Right cardiac atrium (tissue), 5 donors: ENCODE data around the gene GLB1L. TPM values are rescaled to one million over a fixed set of nuclear protein-coding genes. Genes with fewer than 3 reads are reported as not detected.

Source experiments
- ATAC-seq, 2 donors: fragments of 200-7000 bp; cut with Tn5 transposase; one replicate each; pipeline versions ENCODE4 v1.8.0 to v1.9.1; 2020; ENCODE audit warnings: moderate library complexity in 2 of 2, mild to moderate bottlenecking in 1 of 2
- DNase-seq, 3 donors: peaks; one replicate each; pipeline ENCODE4 v3.0.0-alpha.2; 2020
- H3K27ac ChIP-seq: one replicate; pipeline ENCODE4 v1.5.1; 2013; ENCODE audit warnings: mild to moderate bottlenecking, low read length, control low read depth, moderate library complexity
- H3K27me3 ChIP-seq: one replicate; pipeline ENCODE4 v1.6.1; 2013; ENCODE audit not compliant: control insufficient read depth, insufficient read depth
- H3K4me1 ChIP-seq: one replicate; pipeline ENCODE4 v1.6.1; 2013; ENCODE audit warnings: low read length; ENCODE audit not compliant: control insufficient read depth, insufficient read depth
- H3K4me3 ChIP-seq: one replicate; pipeline ENCODE4 v1.5.1; 2013; ENCODE audit warnings: low read length, control low read depth
- H3K9me3 ChIP-seq: one replicate; pipeline ENCODE4 v1.6.1; 2013; ENCODE audit warnings: low read length; ENCODE audit not compliant: control insufficient read depth
- WGBS: extraction: QIAGEN DNeasy Blood & Tissue Kit; methylation state at CpG from one replicate; pipeline ENCODE4 v1.1.7; 2013; 5-methylcytosine and 5-hydroxymethylcytosine counted together
- intact Hi-C, 4 donors: fragments of 100-400 bp; cut with DNase I; formaldehyde crosslinking; loops; one replicate each; pipeline versions ENCODE4 v1.11.0 to v1.14.0; 2022 to 2023
- polyA plus RNA-seq: library from polyadenylated mRNA; stranded (reverse); fragments of 200-250 nt; gene quantifications from one replicate; pipeline ENCODE4 v1.2.3, GENCODE V29; 2013
- total RNA-seq, 4 donors: library from RNA; stranded (reverse); fragmentation: NEBNext Ultra II Directional; extraction: Animal tissue kit (Norgen Biotek cat#: 25700); gene quantifications; one replicate each; pipeline ENCODE4 v1.2.1, GENCODE V29; 2021
- donor health status: healthy with polysubstance abuse.
- donor health status: DM: no; HTN: yes; CAD: no.
- donor health status: DM: no; HTN: no; CAD: no.
- donor health status: DM: no; HTN: yes; CAD: no; lungs with severe emphysema.
- donor health status: DM: yes; HTN: yes; CAD: no.

GLB1L gene
- total and polyA plus RNA-seq, 5 donors: 2.7 to 3.8 (median 3.1) TPM

- Histone ChIP-seq H3K27ac (no peak overlapping the region), H3K27me3 (no peaks in the 10 kb centered on the region), H3K9me3 (no peaks in the 10 kb centered on the region), H3K4me3 (no peak overlapping the region), H3K4me1 (peaks cover 3% of the 10 kb centered on the region)
- WGBS: 35% methylated on average over 28 of the region's 28 CpGs
- intact Hi-C loops: loop anchor here in 1 of 4 donors (10.0 kb wide), 1 partner anchor 51 kb away; no protein-coding TSS in a partner anchor
- ATAC-seq (no peak), DNase-seq (peak in 2 of 3 donors; percentile 71 to 77)
Measured at GRCh38 chr2:219243291-219243761, 1.9 kb downstream of the GLB1L start.

DNA sequence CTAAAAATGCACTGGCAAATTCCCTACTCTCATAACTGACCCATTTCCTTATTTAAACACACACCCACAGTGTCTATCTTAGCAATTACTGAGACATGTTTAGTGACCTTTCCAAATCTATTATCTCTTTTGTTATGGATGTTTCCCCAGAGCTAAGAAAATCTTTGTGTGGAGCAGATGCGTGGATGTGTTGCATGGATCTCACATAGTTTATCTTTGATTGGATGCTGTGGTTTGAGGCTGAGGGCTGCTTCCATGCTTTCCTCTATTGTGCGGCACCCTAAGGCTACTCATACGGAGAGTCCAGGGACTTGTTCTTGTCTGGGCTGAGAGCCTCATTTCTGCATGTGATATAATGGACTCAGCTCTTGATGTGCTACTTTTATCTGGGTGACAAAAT is 10.9 kb downstream of the GLB1L start:
- Histone ChIP-seq H3K27me3 (no peaks in the 10 kb centered on the region), H3K27ac (no peak overlapping the region), H3K9me3 (no peaks in the 10 kb centered on the region), H3K4me3 (no peak overlapping the region), H3K4me1 (no peaks in the 10 kb centered on the region)
- DNase-seq: no peak
- WGBS: 72% methylated on average over 3 of the region's 3 CpGs
- intact Hi-C loops: no loop called here
- no peak for ATAC-seq

GRCh38 chr2:219230059-219230540 is 15.1 kb downstream of the GLB1L start:
- Histone ChIP-seq H3K27ac (peak overlapping the region; percentile 92), H3K4me3 (peak overlapping the region; percentile 79), H3K4me1 (peaks cover 9% of the 10 kb centered on the region), H3K9me3 (no peaks in the 10 kb centered on the region), H3K27me3 (no peaks in the 10 kb centered on the region)
- WGBS: under 1% methylated on average over 24 of the region's 24 CpGs
- peak in 1 of 2 donors; percentile 6 for ATAC-seq
- intact Hi-C loops: no loop called here
- peak in 2 of 3 donors; percentile 70 for DNase-seq

GRCh38 chr2:219229305-219230058 is 15.8 kb downstream of the GLB1L start, which contains the start of the genes ANKZF1 and ATG9A:
TSS of gene ANKZF1 (plus strand) at chr2:219229806. CDS start at chr2:219230258, 452 bp downstream.
TSS of gene ATG9A (minus strand) at chr2:219229636. CDS start at chr2:219228024, 1,612 bp downstream.
- DNase-seq (peak; percentile 99), ATAC-seq (peak; percentile 99)
- Histone ChIP-seq H3K4me1 (peaks cover 9% of the 10 kb centered on the region), H3K27me3 (no peaks in the 10 kb centered on the region), H3K9me3 (no peaks in the 10 kb centered on the region), H3K27ac (peak within 1 kb of the TSS; percentile 94), H3K4me3 (peak within 1 kb of the TSS; percentile 79)
- WGBS: under 1% methylated on average over 80 of the region's 80 CpGs
- intact Hi-C loops: no loop called here

DNA sequence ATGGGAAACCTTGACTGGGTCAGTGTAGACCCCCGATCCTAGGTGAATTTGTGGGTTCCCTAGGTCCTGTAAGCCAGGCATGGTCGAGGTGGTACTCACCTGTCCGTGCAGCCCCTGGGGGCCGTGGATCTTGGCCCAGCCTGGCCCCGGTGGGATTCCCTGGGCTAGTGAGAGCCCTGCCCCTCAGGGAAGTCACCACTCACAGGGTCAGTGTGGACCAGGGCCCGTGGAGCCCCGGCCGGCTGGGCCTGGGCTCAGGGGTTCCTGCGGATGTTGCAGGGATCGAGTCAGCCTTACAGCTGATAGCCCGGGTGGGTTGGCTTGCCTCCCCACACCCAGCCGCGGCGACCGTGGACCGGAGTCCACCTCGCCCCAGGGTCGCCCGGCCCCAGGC is 16.3 kb downstream of the GLB1L start:
- H3K27ac ChIP-seq: peak overlapping the region; percentile 94
- 3% methylated on average over 19 of the region's 19 CpGs for WGBS
- H3K4me1 ChIP-seq: peaks cover 9% of the 10 kb centered on the region
- DNase-seq (no peak), ATAC-seq (peak in 1 of 2 donors; percentile 42)
- no peaks in the 10 kb centered on the region for H3K27me3 ChIP-seq
- intact Hi-C loops: no loop called here
- H3K9me3 ChIP-seq: no peaks in the 10 kb centered on the region
- peak overlapping the region; percentile 68 for H3K4me3 ChIP-seq

DNA sequence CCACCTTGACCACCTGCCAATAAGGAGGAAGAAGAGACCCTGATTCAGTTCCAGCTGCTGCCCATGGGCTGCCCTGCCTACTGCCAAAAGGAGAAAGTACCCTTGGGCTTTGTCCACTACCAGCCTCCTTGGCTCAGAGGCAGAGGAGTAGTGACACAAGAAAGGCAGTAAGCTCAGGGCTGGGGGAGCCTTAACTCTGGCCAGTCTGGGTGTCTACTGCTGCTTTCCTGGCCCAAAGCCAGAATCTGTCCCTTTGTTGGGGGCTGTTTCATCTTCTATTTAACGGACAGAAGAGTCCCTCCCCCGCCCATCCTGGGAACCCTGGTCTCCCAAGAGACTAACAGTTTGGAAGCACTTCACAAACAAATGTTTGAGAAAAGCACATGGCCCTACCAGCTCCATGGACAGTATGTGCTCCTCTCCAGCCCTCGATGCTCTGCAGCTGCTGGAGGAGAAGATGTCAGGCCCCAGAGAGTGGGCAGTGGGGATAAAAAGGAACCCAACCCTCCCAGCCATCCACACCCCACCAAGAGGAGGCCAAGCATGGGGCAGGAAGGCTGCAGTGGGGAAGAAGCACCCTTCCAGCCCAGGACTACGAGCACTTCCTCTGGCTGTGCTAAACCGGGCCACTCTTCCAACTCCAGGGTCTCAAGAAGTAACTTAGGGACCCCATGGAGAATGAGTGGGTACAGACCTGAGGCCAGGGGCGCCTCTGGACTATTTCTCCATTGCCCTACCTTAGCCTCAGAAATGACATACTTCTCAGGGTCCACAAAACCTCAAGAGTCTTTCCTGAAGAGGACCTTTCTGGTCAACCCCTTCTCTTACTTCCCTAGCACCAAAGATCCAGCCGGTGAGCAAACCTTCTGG is 17.0 kb downstream of the GLB1L start:
- peaks cover 9% of the 10 kb centered on the region for H3K4me1 ChIP-seq
- H3K9me3 ChIP-seq: no peaks in the 10 kb centered on the region
- no peaks in the 10 kb centered on the region for H3K27me3 ChIP-seq
- H3K27ac ChIP-seq: peak overlapping the region; percentile 94
- 40% methylated on average over 7 of the region's 7 CpGs for WGBS
- ATAC-seq (no peak), DNase-seq (no peak)
- peak overlapping the region; percentile 68 for H3K4me3 ChIP-seq
- intact Hi-C loops: no loop called here

GRCh38 chr2:219225350-219225749 is 19.9 kb downstream of the GLB1L start:
- Histone ChIP-seq H3K27ac (no peak overlapping the region), H3K27me3 (no peaks in the 10 kb centered on the region), H3K4me1 (peaks cover 9% of the 10 kb centered on the region), H3K4me3 (no peak overlapping the region), H3K9me3 (no peaks in the 10 kb centered on the region)
- DNase-seq: no peak
- ATAC-seq: no peak
- 87% methylated on average over 3 of the region's 3 CpGs for WGBS
- intact Hi-C loops: no loop called here

- Histone ChIP-seq H3K4me3 (no peak overlapping the region), H3K27ac (no peak overlapping the region), H3K9me3 (no peaks in the 10 kb centered on the region), H3K4me1 (peaks cover 15% of the 10 kb centered on the region), H3K27me3 (no peaks in the 10 kb centered on the region)
- intact Hi-C loops: no loop called here
- DNase-seq (no peak), ATAC-seq (no peak)
- WGBS: 91% methylated on average over 31 of the region's 31 CpGs
Measured at GRCh38 chr2:219223831-219224610, 21.2 kb downstream of the GLB1L start.

DNA sequence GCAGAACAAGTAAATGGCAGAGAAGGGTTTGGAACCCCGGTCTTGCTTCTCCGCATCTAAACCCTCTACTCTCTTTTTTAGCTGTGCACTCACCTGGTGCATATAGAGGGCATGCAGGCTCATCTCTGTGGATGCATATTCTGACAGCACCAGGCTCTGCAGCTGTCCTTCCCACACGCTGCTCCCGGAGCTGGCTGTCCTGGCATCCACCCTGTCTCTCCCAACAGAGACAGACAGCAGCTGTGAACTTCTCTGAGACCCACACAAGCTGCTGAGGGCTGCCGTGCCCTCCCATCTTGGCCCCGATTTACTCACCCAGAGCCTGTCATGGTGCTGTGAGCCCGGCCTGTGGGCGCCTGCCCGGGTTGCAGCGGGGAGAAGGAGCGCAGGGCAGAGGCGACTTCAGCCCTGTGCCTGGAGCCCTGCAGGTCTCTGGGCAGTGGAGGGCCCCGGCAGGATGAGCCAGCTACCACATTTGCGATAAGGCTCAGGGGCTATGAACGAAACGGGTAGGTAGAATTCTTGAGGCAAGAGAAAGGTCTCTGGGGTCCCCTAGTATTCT is 23.2 kb downstream of the GLB1L start:
- H3K27me3 ChIP-seq: no peaks in the 10 kb centered on the region
- H3K27ac ChIP-seq: no peak overlapping the region
- H3K4me1 ChIP-seq: peaks cover 6% of the 10 kb centered on the region
- DNase-seq: peak in 1 of 3 donors; percentile 44
- 92% methylated on average over 16 of the region's 16 CpGs for WGBS
- intact Hi-C loops: no loop called here
- no peaks in the 10 kb centered on the region for H3K9me3 ChIP-seq
- ATAC-seq: no peak
- no peak overlapping the region for H3K4me3 ChIP-seq
